Smooth muscle cell (in vitro differentiated cells): ENCODE measurements around the gene SLX1A. TPM values are rescaled to one million over a fixed set of nuclear protein-coding genes. Genes with fewer than 3 reads are reported as not detected.

Experiments
- DNase-seq: peaks from one replicate; lab custom pipeline; 2025; ENCODE audit not compliant: unreplicated experiment; lab: John Stamatoyannopoulos, UW
- H2AFZ ChIP-seq: fragments of 200-600 bp; sonication (generic); 2 replicates; pipeline ENCODE4 v1.6.0; 2016; ENCODE audit warnings: antibody characterized with exemption, low read depth, mild to moderate bottlenecking
- H3F3A ChIP-seq: fragments of 200-600 bp; sonication (generic); 2 replicates; pipeline ENCODE4 v1.6.0; 2017; ENCODE audit warnings: antibody characterized with exemption, low read depth
- H3K27ac ChIP-seq: fragments of 200-600 bp; sonication (generic); 2 replicates; pipeline ENCODE4 v1.5.1; 2016; ENCODE audit warnings: low read depth, mild to moderate bottlenecking
- H3K27me3 ChIP-seq: fragments of 200-600 bp; sonication (generic); 2 replicates; pipeline ENCODE4 v1.6.1; 2016; ENCODE audit warnings: low read depth, mild to moderate bottlenecking
- H3K36me3 ChIP-seq: fragments of 200-600 bp; sonication (generic); 2 replicates; pipeline ENCODE4 v1.5.1; 2016; ENCODE audit warnings: low read depth
- H3K4me1 ChIP-seq: fragments of 200-600 bp; sonication (generic); 2 replicates; pipeline ENCODE4 v1.5.1; 2016; ENCODE audit warnings: low read depth
- H3K4me2 ChIP-seq: fragments of 200-600 bp; sonication (generic); 2 replicates; pipeline ENCODE4 v1.6.0; 2016; ENCODE audit warnings: mild to moderate bottlenecking
- H3K4me3 ChIP-seq: fragments of 200-600 bp; sonication (generic); 2 replicates; pipeline ENCODE4 v1.5.1; 2016; ENCODE audit warnings: mild to moderate bottlenecking
- H3K79me2 ChIP-seq: fragments of 200-600 bp; sonication (generic); 2 replicates; pipeline ENCODE4 v1.6.0; 2016; ENCODE audit warnings: low read depth, mild to moderate bottlenecking
- H3K9ac ChIP-seq: fragments of 200-600 bp; sonication (generic); 2 replicates; pipeline ENCODE4 v1.6.0; 2016; ENCODE audit warnings: low read depth
- H3K9me3 ChIP-seq: fragments of 200-600 bp; sonication (generic); replicated peaks from 2 replicates; pipeline ENCODE4 v1.5.1; 2016; ENCODE audit warnings: low read depth
- H4K20me1 ChIP-seq: fragments of 200-600 bp; sonication (generic); 2 replicates; pipeline ENCODE4 v1.6.0; 2016; ENCODE audit warnings: low read depth
- CTCF ChIP-seq: fragments of 200-600 bp; sonication (generic); IDR thresholded peaks from 2 replicates; pipeline ENCODE4 v1.5.1; 2017; ENCODE audit warnings: borderline replicate concordance, mild to moderate bottlenecking, antibody characterized with exemption; ENCODE audit not compliant: insufficient read depth, poor library complexity, severe bottlenecking
- WGBS: methylation state at CpG from one replicate; pipeline ENCODE4 v1.1.7; 2016; ENCODE audit warnings: low lambda C conversion rate; 5-methylcytosine and 5-hydroxymethylcytosine counted together
- polyA plus RNA-seq: library from polyadenylated mRNA; unstranded; fragments of >200 nt; fragmentation: Nextera tagmentation; extraction: Ambion mirVana; gene quantifications from 2 replicates; pipeline ENCODE4 v1.2.1, GENCODE V29; 2016
- total RNA-seq: library from RNA; depleted of rRNA; stranded (reverse); fragments of >200 nt; gene quantifications from 2 replicates; pipeline ENCODE4 v1.2.3, GENCODE V29; 2014

SLX1A gene
- total and polyA plus RNA-seq, 2 experiments from 2014 or later = 55.1 to 90.0 TPM

- TF ChIP-seq CTCF = no peak
- DNase-seq = no peak
- Histone ChIP-seq H4K20me1 (no peaks in the 10 kb centered on the region), H3K4me3 (no peak overlapping the region), H3K79me2 (no peaks in the 10 kb centered on the region), H3K36me3 (no peaks in the 10 kb centered on the region), H3K4me1 (no peaks in the 10 kb centered on the region), H3K27me3 (no peaks in the 10 kb centered on the region), H3K9ac (no peak overlapping the region), H3K9me3 (no peaks in the 10 kb centered on the region), H3K27ac (no peak overlapping the region), H3F3A (peaks cover 3% of the 10 kb centered on the region), H3K4me2 (peak overlapping the region; percentile 96), H2AFZ (no peak overlapping the region)
- WGBS = 81% methylated on average over 21 of the region's 24 CpGs
These were observed 9.4 kb upstream of the SLX1A start for GRCh38 chr16:30184096-30184890.

- H3K4me3 ChIP-seq = no peak overlapping the region
- H3K4me2 ChIP-seq = no peak overlapping the region
- no peak for TF ChIP-seq CTCF
- H3K27ac ChIP-seq = no peak overlapping the region
- H3K9me3 ChIP-seq = no peaks in the 10 kb centered on the region
- DNase-seq = no peak
- H2AFZ ChIP-seq = no peak overlapping the region
- peaks cover 3% of the 10 kb centered on the region for H3F3A ChIP-seq
- no peaks in the 10 kb centered on the region for H3K36me3 ChIP-seq
- no peak overlapping the region for H3K9ac ChIP-seq
- no peaks in the 10 kb centered on the region for H3K4me1 ChIP-seq
- H3K27me3 ChIP-seq = no peaks in the 10 kb centered on the region
- WGBS = 91% methylated on average over 11 of the region's 13 CpGs
- no peaks in the 10 kb centered on the region for H3K79me2 ChIP-seq
- H4K20me1 ChIP-seq = no peaks in the 10 kb centered on the region
These were observed 8.6 kb upstream of the SLX1A start for GRCh38 chr16:30184891-30185682.

- no peak overlapping the region for H3K27ac ChIP-seq
- no peaks in the 10 kb centered on the region for H3K36me3 ChIP-seq
- H3K27me3 ChIP-seq = no peaks in the 10 kb centered on the region
- no peaks in the 10 kb centered on the region for H4K20me1 ChIP-seq
- no peak for DNase-seq
- TF ChIP-seq CTCF = no peak
- H3F3A ChIP-seq = peaks cover 3% of the 10 kb centered on the region
- H3K4me1 ChIP-seq = no peaks in the 10 kb centered on the region
- H2AFZ ChIP-seq = no peak overlapping the region
- 94% methylated on average over 15 of the region's 15 CpGs for WGBS
- H3K4me2 ChIP-seq = no peak overlapping the region
- H3K79me2 ChIP-seq = no peaks in the 10 kb centered on the region
- no peak overlapping the region for H3K9ac ChIP-seq
- H3K4me3 ChIP-seq = no peak overlapping the region
- no peaks in the 10 kb centered on the region for H3K9me3 ChIP-seq
These were observed 7.8 kb upstream of the SLX1A start for GRCh38 chr16:30185683-30186421.
